Activated naive CD8-positive, alpha-beta T cell treated with anti-CD3 and anti-CD28 coated beads, Interleukin-2, amount 50 U/mL, for 16 hours (primary cell): ENCODE measurements around the gene MZT1.
A peak's percentile ranks its signal among the peaks of the same experiment; 100 is the strongest.
"Not testable (repeated sequence)": the region's sequence is repeated elsewhere in the genome, so short reads cannot be mapped to it uniquely, and the experiment has no call there.

ENCODE experiments used
- DNase-seq: peaks from one replicate; pipeline ENCODE4 v3.0.0-alpha.2; 2020; ENCODE audit warnings: low read depth, low spot score

MZT1 gene

GRCh38 chr13:72727417-72728289, at the start of gene MZT1, which contains the start of gene BORA:
Gene MZT1, minus strand, starts transcription at chr13:72727629. Its CDS starts 27 bp downstream, at chr13:72727602.
Gene BORA, plus strand, starts transcription at chr13:72727923. Its CDS starts 1,018 bp downstream, at chr13:72728941.
- peak; percentile 92 for DNase-seq

GRCh38 chr13:72774019-72774418, 46.6 kb upstream of the MZT1 start:
- DNase-seq = no peak

- DNase-seq = no peak
Observed at GRCh38 chr13:72763411-72763810, 36.0 kb upstream of the MZT1 start.

GRCh38 chr13:72760189-72760588, 32.8 kb upstream of the MZT1 start:
- no peak for DNase-seq

- no peak for DNase-seq
Observed at GRCh38 chr13:72757792-72758535, 30.5 kb upstream of the MZT1 start.

- no peak for DNase-seq
Observed at GRCh38 chr13:72754111-72754510, 26.7 kb upstream of the MZT1 start.

- DNase-seq = no peak
Observed at GRCh38 chr13:72751220-72751619, 23.8 kb upstream of the MZT1 start.

GRCh38 chr13:72745260-72745659, 17.8 kb upstream of the MZT1 start:
- DNase-seq = no peak

- no peak for DNase-seq
Observed at GRCh38 chr13:72740015-72740414, 12.6 kb upstream of the MZT1 start.

GRCh38 chr13:72737033-72737432, 9.6 kb upstream of the MZT1 start:
- no peak for DNase-seq

GRCh38 chr13:72728290-72728605, 819 bp upstream of the MZT1 start:
- no peak for DNase-seq

- peak; percentile 1 for DNase-seq
Observed at GRCh38 chr13:72726726-72727416, 558 bp downstream of the MZT1 start.

GRCh38 chr13:72726185-72726584, 1.2 kb downstream of the MZT1 start:
- DNase-seq = not testable (repeated sequence)

- no peak for DNase-seq
Observed at GRCh38 chr13:72716776-72717175, 10.7 kb downstream of the MZT1 start.

- DNase-seq = no peak
Observed at GRCh38 chr13:72700509-72700908, 26.9 kb downstream of the MZT1 start.

GRCh38 chr13:72698164-72698563, 29.3 kb downstream of the MZT1 start:
- no peak for DNase-seq

- DNase-seq = no peak
Observed at GRCh38 chr13:72696579-72696978, 30.9 kb downstream of the MZT1 start.

- DNase-seq = no peak
Observed at GRCh38 chr13:72694314-72694713, 33.1 kb downstream of the MZT1 start.

GRCh38 chr13:72693832-72694231, 33.6 kb downstream of the MZT1 start:
- DNase-seq = no peak

GRCh38 chr13:72692884-72693514, 34.4 kb downstream of the MZT1 start:
- no peak for DNase-seq

- no peak for DNase-seq
Observed at GRCh38 chr13:72689181-72689696, 38.2 kb downstream of the MZT1 start.

- no peak for DNase-seq
Observed at GRCh38 chr13:72686766-72687165, 40.7 kb downstream of the MZT1 start.
